ENCODE measurements around the gene SLC8B1. TPM values are rescaled to one million over a fixed set of nuclear protein-coding genes. Genes with fewer than 3 reads are reported as not detected.

The SLC8B1 gene
- total and polyA plus RNA-seq, 9 donors, result 36.9 to 117 (median 76.2) TPM

DNA sequence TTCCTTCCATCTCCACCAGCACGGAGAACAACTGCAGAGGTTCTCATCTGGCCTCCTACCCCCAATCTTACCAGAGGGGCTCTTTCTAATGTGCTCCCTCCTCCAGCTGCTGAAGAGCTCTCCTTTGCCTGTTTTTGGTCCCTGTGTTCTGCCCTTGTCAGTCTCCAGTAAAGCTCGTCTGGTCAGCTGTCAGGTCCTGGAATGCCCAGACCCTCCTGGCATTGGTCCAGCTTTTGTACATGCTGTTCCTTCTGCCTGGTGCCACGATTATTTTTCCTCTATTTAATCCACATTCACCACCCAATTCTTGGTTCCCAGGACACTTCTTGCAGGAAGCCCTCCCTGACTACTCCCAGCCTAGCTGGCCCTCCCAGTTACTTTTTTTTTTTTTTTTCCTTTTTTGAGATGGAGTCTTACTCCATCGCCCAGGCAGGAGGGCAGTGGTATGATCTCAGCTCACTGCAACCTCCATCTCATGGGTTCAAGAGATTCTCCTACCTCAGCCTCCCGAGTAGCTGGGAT is 6.5 kb downstream of the SLC8B1 start:
- no peak overlapping the region for H3K27ac ChIP-seq
- no peak overlapping the region for H3K4me3 ChIP-seq
- no peaks in the 10 kb centered on the region for H3K9me3 ChIP-seq
- intact Hi-C loops (cut with DNase I), result no loop called here
- no peaks in the 10 kb centered on the region for H3K27me3 ChIP-seq
- 77 to 78% (median 77%) methylated on average over 5 of the region's 5 CpGs for WGBS, 3 donors
- DNase-seq, result no peak
- no peaks in the 10 kb centered on the region for H3K36me3 ChIP-seq
- TF ChIP-seq EP300 (IDR thresholded peaks at IDR 0.05) (no peak), POLR2A (IDR thresholded peaks at IDR 0.05) (no peak)
- TF ChIP-seq, protein P1, sequence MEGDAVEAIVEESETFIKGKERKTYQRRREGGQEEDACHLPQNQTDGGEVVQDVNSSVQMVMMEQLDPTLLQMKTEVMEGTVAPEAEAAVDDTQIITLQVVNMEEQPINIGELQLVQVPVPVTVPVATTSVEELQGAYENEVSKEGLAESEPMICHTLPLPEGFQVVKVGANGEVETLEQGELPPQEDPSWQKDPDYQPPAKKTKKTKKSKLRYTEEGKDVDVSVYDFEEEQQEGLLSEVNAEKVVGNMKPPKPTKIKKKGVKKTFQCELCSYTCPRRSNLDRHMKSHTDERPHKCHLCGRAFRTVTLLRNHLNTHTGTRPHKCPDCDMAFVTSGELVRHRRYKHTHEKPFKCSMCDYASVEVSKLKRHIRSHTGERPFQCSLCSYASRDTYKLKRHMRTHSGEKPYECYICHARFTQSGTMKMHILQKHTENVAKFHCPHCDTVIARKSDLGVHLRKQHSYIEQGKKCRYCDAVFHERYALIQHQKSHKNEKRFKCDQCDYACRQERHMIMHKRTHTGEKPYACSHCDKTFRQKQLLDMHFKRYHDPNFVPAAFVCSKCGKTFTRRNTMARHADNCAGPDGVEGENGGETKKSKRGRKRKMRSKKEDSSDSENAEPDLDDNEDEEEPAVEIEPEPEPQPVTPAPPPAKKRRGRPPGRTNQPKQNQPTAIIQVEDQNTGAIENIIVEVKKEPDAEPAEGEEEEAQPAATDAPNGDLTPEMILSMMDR (IDR thresholded peaks at IDR 0.05), result no peak
- peaks cover 9% of the 10 kb centered on the region for H3K4me1 ChIP-seq (ENCODE audit: insufficient read depth)

DNA sequence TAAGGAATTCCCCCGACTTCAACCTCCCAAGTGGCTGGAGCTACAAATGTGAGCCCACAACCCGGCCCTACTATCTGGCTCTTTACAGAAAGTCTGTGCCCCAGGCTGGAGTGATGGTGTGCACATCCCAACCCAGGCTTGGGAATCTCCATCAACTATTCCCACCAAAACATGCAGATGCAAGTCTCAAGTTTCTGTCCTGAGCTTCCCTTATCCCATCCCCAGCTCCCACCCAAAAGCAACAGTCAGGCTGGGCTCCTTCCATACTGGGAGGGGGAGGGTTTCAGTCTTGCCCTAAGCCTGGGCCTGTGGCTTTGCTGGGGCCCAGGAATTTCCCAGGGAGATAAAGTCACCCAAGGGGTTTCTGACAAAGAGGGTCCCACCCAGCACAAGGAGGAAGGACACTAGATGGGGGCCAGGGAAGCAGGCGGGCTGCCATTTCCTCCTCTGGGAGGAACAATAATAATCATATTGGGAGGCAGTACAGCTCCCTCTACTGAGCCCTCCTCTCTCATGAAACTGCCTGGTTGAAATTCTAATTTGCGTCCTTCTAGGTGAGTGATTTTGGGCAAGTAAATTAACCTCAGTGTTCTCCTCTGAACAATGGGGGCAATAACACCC is 8.0 kb downstream of the SLC8B1 start:
- Histone ChIP-seq H3K9me3 (no peaks in the 10 kb centered on the region), H3K27ac (peak overlapping the region in 1 of 2 donors; percentile 33), H3K4me3 (no peak overlapping the region), H3K36me3 (no peaks in the 10 kb centered on the region), H3K27me3 (no peaks in the 10 kb centered on the region), H3K4me1 (ENCODE audit: insufficient read depth) (peaks cover 6% of the 10 kb centered on the region)
- 49 to 67% (median 52%) methylated on average over 4 of the region's 4 CpGs for WGBS, 3 donors
- DNase-seq, result no peak
- TF ChIP-seq, protein P1 (IDR thresholded peaks at IDR 0.05), result no peak
- no peak for TF ChIP-seq POLR2A (IDR thresholded peaks at IDR 0.05)
- no peak for TF ChIP-seq EP300 (IDR thresholded peaks at IDR 0.05)
- intact Hi-C loops (cut with DNase I), result no loop called here

DNA sequence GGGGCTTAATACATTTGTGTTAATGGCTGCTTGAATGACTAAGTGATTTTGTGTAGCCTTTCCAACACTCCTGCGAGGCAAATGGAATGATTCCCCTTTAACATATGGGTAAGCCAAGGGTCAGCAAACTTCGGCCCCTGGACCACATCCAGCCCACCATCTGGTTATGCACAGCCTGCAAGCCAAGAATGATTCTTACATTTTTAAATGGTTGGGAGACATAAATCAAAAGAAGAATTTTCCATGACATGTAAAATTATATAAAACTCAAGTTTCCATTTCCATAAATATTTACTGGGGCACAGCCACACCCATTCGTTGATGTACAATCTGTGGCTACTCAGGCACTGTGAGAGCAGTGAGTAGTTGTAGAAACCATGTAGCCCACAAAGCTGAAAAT is 9.0 kb downstream of the SLC8B1 start:
- Histone ChIP-seq H3K4me1 (ENCODE audit: insufficient read depth) (peaks cover 6% of the 10 kb centered on the region), H3K27ac (peak overlapping the region in 1 of 2 donors; percentile 33), H3K4me3 (no peak overlapping the region), H3K27me3 (no peaks in the 10 kb centered on the region), H3K9me3 (no peaks in the 10 kb centered on the region), H3K36me3 (no peaks in the 10 kb centered on the region)
- DNase-seq, result peak in 2 of 5 donors; percentile 52 to 62
- TF ChIP-seq, protein P1 (IDR thresholded peaks at IDR 0.05), result no peak
- TF ChIP-seq EP300 (IDR thresholded peaks at IDR 0.05) (no peak), POLR2A (IDR thresholded peaks at IDR 0.05) (no peak)
- 8 to 14% (median 9%) methylated on average over 3 of the region's 3 CpGs for WGBS, 3 donors
- intact Hi-C loops (cut with DNase I), result no loop called here

DNA sequence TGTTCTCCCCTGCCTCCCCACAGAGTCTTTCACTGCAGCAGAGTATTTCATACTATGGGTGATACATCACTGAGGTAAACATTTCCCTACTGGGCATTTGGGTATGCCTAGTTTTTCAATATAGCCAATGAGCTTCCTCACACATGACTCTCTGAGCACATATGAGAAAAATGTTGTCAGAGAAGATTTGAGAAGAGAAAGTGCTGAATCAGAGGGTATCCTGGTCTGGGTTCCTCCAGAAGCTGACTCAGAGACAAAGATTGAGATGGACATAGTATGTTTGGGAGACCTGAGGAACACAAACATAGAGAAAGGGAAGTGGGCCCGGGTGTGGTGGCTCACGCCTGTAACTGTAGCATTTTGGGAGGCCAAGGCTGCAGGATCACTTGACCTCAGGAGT is 12.6 kb downstream of the SLC8B1 start:
- H3K9me3 ChIP-seq, result no peaks in the 10 kb centered on the region
- H3K4me3 ChIP-seq, result no peak overlapping the region
- H3K27ac ChIP-seq, result no peak overlapping the region
- no peak for TF ChIP-seq EP300 (IDR thresholded peaks at IDR 0.05)
- TF ChIP-seq POLR2A (IDR thresholded peaks at IDR 0.05), result no peak
- TF ChIP-seq, protein P1 (IDR thresholded peaks at IDR 0.05), result no peak
- no peaks in the 10 kb centered on the region for H3K27me3 ChIP-seq
- intact Hi-C loops (cut with DNase I), result no loop called here
- H3K4me1 ChIP-seq (ENCODE audit: insufficient read depth), result peaks cover 3% of the 10 kb centered on the region
- WGBS, 3 donors, result 90 to 93% (median 92%) methylated on average over 2 of the region's 2 CpGs
- no peak for DNase-seq
- no peaks in the 10 kb centered on the region for H3K36me3 ChIP-seq
